WI38 (cell line): Measurements from ENCODE around the gene C4orf33.

Experiments used
- H3K4me3 ChIP-seq: 2 replicates; pipeline ENCODE4 v1.5.1; 2011; ENCODE audit warnings: low read depth, mild to moderate bottlenecking, control low read depth, low read length
- CTCF ChIP-seq: IDR thresholded peaks from 2 replicates; pipeline ENCODE4 v1.5.1; 2012; ENCODE audit warnings: low read depth, mild to moderate bottlenecking, control low read depth, low read length

Gene C4orf33

GRCh38 chr4:129131343-129131742, 35.4 kb downstream of the C4orf33 start:
- no peak overlapping the region for H3K4me3 ChIP-seq
- TF ChIP-seq CTCF = no peak

GRCh38 chr4:129136433-129136832, 40.5 kb downstream of the C4orf33 start:
- no peak for TF ChIP-seq CTCF
- H3K4me3 ChIP-seq = no peak overlapping the region

GRCh38 chr4:129138810-129139496, 43.0 kb downstream of the C4orf33 start:
- no peak overlapping the region for H3K4me3 ChIP-seq
- TF ChIP-seq CTCF = no peak

GRCh38 chr4:129140521-129140920, 44.6 kb downstream of the C4orf33 start:
- no peak for TF ChIP-seq CTCF
- no peak overlapping the region for H3K4me3 ChIP-seq

GRCh38 chr4:129143359-129143758, 47.4 kb downstream of the C4orf33 start:
- H3K4me3 ChIP-seq = no peak overlapping the region
- TF ChIP-seq CTCF = no peak

- TF ChIP-seq CTCF = no peak
- H3K4me3 ChIP-seq = no peak overlapping the region
These were observed 48.8 kb downstream of the C4orf33 start for GRCh38 chr4:129144755-129145206.

- no peak overlapping the region for H3K4me3 ChIP-seq
- TF ChIP-seq CTCF = no peak
These were observed 49.3 kb downstream of the C4orf33 start for GRCh38 chr4:129145222-129145730.
